Stimulated activated CD8-positive, alpha-beta memory T cell treated with anti-CD3 and anti-CD28 coated beads, Interleukin-15, amount 100 ng/mL, for 4 hours (primary cell): ENCODE measurements around the gene SIL1.
A peak's percentile ranks its signal among the peaks of the same experiment; 100 is the strongest.

Experiments
- DNase-seq, 2 donors: peaks; one replicate each; pipeline ENCODE4 v3.0.0-alpha.2; 2020; ENCODE audit warnings: low read depth in 2 of 2

Gene SIL1

GRCh38 chr5:138981131-138981530 is 217.0 kb downstream of the SIL1 start:
- no peak for DNase-seq

GRCh38 chr5:138980441-138980840 is 217.7 kb downstream of the SIL1 start:
- no peak for DNase-seq

- DNase-seq: peak in 1 of 2 donors; percentile 2
Observed at GRCh38 chr5:138979684-138980280, 218.4 kb downstream of the SIL1 start.

- DNase-seq: no peak
Observed at GRCh38 chr5:138978581-138978980, 219.6 kb downstream of the SIL1 start.

GRCh38 chr5:138978080-138978479 is 220.1 kb downstream of the SIL1 start:
- DNase-seq: no peak

- DNase-seq: no peak
Observed at GRCh38 chr5:138975098-138975847, 222.9 kb downstream of the SIL1 start.

GRCh38 chr5:138974227-138975063 is 223.7 kb downstream of the SIL1 start:
- DNase-seq: no peak

GRCh38 chr5:138972836-138973235 is 225.3 kb downstream of the SIL1 start:
- no peak for DNase-seq

- DNase-seq: no peak
Observed at GRCh38 chr5:138972230-138972629, 225.9 kb downstream of the SIL1 start.

GRCh38 chr5:138969323-138970002 is 228.7 kb downstream of the SIL1 start:
- DNase-seq: no peak

GRCh38 chr5:138968601-138969000 is 229.6 kb downstream of the SIL1 start:
- DNase-seq: no peak

GRCh38 chr5:138967791-138968448 is 230.2 kb downstream of the SIL1 start:
- DNase-seq: no peak

GRCh38 chr5:138966236-138966985 is 231.8 kb downstream of the SIL1 start:
- DNase-seq: no peak

- DNase-seq: no peak
Observed at GRCh38 chr5:138965626-138966025, 232.5 kb downstream of the SIL1 start.

- no peak for DNase-seq
Observed at GRCh38 chr5:138964647-138965201, 233.4 kb downstream of the SIL1 start.

- DNase-seq: no peak
Observed at GRCh38 chr5:138963763-138964371, 234.3 kb downstream of the SIL1 start.

- no peak for DNase-seq
Observed at GRCh38 chr5:138962614-138963370, 235.4 kb downstream of the SIL1 start.

GRCh38 chr5:138961729-138962128 is 236.4 kb downstream of the SIL1 start:
- no peak for DNase-seq

- DNase-seq: no peak
Observed at GRCh38 chr5:138961221-138961620, 236.9 kb downstream of the SIL1 start.
